A549 (cell line): ENCODE results near the gene GPX6.
"Not testable (repeated sequence)": the region's sequence is repeated elsewhere in the genome, so short reads cannot be mapped to it uniquely, and the experiment has no call there.

ENCODE experiments used
- CHD2 ChIP-seq: fragments of 150-350 bp; IDR thresholded peaks from 2 replicates; pipeline ENCODE4 v1.6.1; 2014; ENCODE audit warnings: low read length; ENCODE audit not compliant: partially characterized antibody
- CHD4 ChIP-seq: fragments of 200-600 bp; sonication (generic); IDR thresholded peaks from 2 replicates; pipeline ENCODE4 v1.6.1; 2016; ENCODE audit warnings: antibody characterized with exemption, mild to moderate bottlenecking, borderline replicate concordance
- CTCF ChIP-seq: fragments of >200 bp; sonication (Bioruptor Twin); formaldehyde crosslinking; IDR thresholded peaks from 3 replicates; pipeline ENCODE4 v1.5.1; 2016
- FOXS1 ChIP-seq: fragments of 250-450 bp; sonication (Bioruptor Pico); IDR thresholded peaks from 2 replicates; pipeline ENCODE4 v1.5.0; 2020; ENCODE audit warnings: mild to moderate bottlenecking, moderate library complexity
- GATA3 ChIP-seq: IDR thresholded peaks from 2 replicates; pipeline ENCODE4 v1.6.1; 2012; ENCODE audit warnings: borderline replicate concordance
- MAZ ChIP-seq: fragments of 150-350 bp; IDR thresholded peaks from 2 replicates; pipeline ENCODE4 v1.6.1; 2014; ENCODE audit warnings: antibody characterized with exemption, low read depth, low read length, borderline replicate concordance
- NFE2L2 ChIP-seq: fragments of 150-350 bp; conservative IDR thresholded peaks from 2 replicates; pipeline ENCODE4 v1.6.1; 2014; ENCODE audit warnings: low read length
- PHF8 ChIP-seq: fragments of 200-600 bp; sonication (generic); IDR thresholded peaks from 2 replicates; pipeline ENCODE4 v1.6.1; 2016; ENCODE audit warnings: low read depth, mild to moderate bottlenecking, antibody characterized with exemption, moderate library complexity, borderline replicate concordance
- POLR2AphosphoS2 ChIP-seq: conservative IDR thresholded peaks from 2 replicates; pipeline ENCODE4 v1.6.1; 2012; ENCODE audit warnings: low read length, improper control_type of control experiment, inconsistent platforms
- REST ChIP-seq: fragments of 200-600 bp; sonication (generic); IDR thresholded peaks from 2 replicates; pipeline ENCODE4 v1.6.1; 2016; ENCODE audit warnings: antibody characterized with exemption, mild to moderate bottlenecking, moderate library complexity
- USF2 ChIP-seq: fragments of 450-650 bp; IDR thresholded peaks from 2 replicates; pipeline ENCODE4 v1.6.1; 2014; ENCODE audit warnings: antibody characterized with exemption
- ZC3H11A ChIP-seq: fragments of 450-650 bp; IDR thresholded peaks from 2 replicates; pipeline ENCODE4 v1.6.1; 2014; ENCODE audit warnings: antibody characterized with exemption, mild to moderate bottlenecking
- ZNF302 ChIP-seq: fragments of 250-450 bp; sonication (Bioruptor Pico); IDR thresholded peaks from 2 replicates; pipeline ENCODE4 v1.9.0; 2021; ENCODE audit warnings: inconsistent platforms, mild to moderate bottlenecking, moderate library complexity

GRCh38 chr6:28512387-28512786, 3.2 kb downstream of the GPX6 start:
- TF ChIP-seq NFE2L2; CTCF; ZNF302 (CRISPR knock-in tag); ZC3H11A; USF2; CHD4; GATA3; PHF8; REST; FOXS1 (CRISPR knock-in tag); POLR2AphosphoS2; MAZ; CHD2: not testable (repeated sequence)
